Inferior parietal cortex (tissue), 1 donor: ENCODE results near the gene ADIPOR2.
"Not testable (repeated sequence)": the region's sequence is repeated elsewhere in the genome, so short reads cannot be mapped to it uniquely, and the experiment has no call there.

ENCODE experiments used
- DNase-seq: peaks from one replicate; pipeline ENCODE4 v3.0.0-alpha.2; 2016; ENCODE audit errors: extremely low spot score

ADIPOR2 gene

GRCh38 chr12:1812650-1813302 is 121.9 kb downstream of the ADIPOR2 start:
- no peak for DNase-seq

- DNase-seq: no peak
Measured at GRCh38 chr12:1814266-1814665, 123.4 kb downstream of the ADIPOR2 start.

GRCh38 chr12:1815108-1815507 is 124.2 kb downstream of the ADIPOR2 start:
- DNase-seq: no peak

- no peak for DNase-seq
Measured at GRCh38 chr12:1815814-1816729, 125.2 kb downstream of the ADIPOR2 start.

- DNase-seq: no peak
Measured at GRCh38 chr12:1816730-1817348, 126.0 kb downstream of the ADIPOR2 start.

GRCh38 chr12:1817928-1818327 is 127.1 kb downstream of the ADIPOR2 start:
- not testable (repeated sequence) for DNase-seq

GRCh38 chr12:1819050-1819449 is 128.2 kb downstream of the ADIPOR2 start:
- no peak for DNase-seq

- no peak for DNase-seq
Measured at GRCh38 chr12:1819571-1819970, 128.7 kb downstream of the ADIPOR2 start.

GRCh38 chr12:1820191-1820895 is 129.5 kb downstream of the ADIPOR2 start, which contains the start of gene LRTM2:
Gene LRTM2 (plus strand): TSS chr12:1820565. CDS start chr12:1828149, 7,584 bp downstream.
- DNase-seq: no peak

GRCh38 chr12:1820896-1821291 is 130.0 kb downstream of the ADIPOR2 start:
- DNase-seq: no peak

GRCh38 chr12:1821805-1822204 is 130.9 kb downstream of the ADIPOR2 start:
- no peak for DNase-seq

- DNase-seq: no peak
Measured at GRCh38 chr12:1822699-1823098, 131.8 kb downstream of the ADIPOR2 start.

GRCh38 chr12:1823237-1823636 is 132.4 kb downstream of the ADIPOR2 start:
- no peak for DNase-seq

GRCh38 chr12:1825382-1826102 is 134.7 kb downstream of the ADIPOR2 start:
- DNase-seq: no peak

- DNase-seq: no peak
Measured at GRCh38 chr12:1826401-1826800, 135.5 kb downstream of the ADIPOR2 start.

GRCh38 chr12:1826867-1827705 is 136.2 kb downstream of the ADIPOR2 start:
- DNase-seq: no peak

GRCh38 chr12:1827826-1828805 is 137.2 kb downstream of the ADIPOR2 start:
- no peak for DNase-seq

- DNase-seq: no peak
Measured at GRCh38 chr12:1828856-1829255, 138.0 kb downstream of the ADIPOR2 start.

- DNase-seq: no peak
Measured at GRCh38 chr12:1829306-1829900, 138.5 kb downstream of the ADIPOR2 start.
